ENCODE measurements around the gene WWTR1. TPM values are rescaled to one million over a fixed set of nuclear protein-coding genes. Genes with fewer than 3 reads are reported as not detected.
A peak's percentile ranks its signal among the peaks of the same experiment; 100 is the strongest.

The WWTR1 gene
- total RNA-seq, 2 donors from 2014 or later: 45.4 to 87.1 TPM

DNA sequence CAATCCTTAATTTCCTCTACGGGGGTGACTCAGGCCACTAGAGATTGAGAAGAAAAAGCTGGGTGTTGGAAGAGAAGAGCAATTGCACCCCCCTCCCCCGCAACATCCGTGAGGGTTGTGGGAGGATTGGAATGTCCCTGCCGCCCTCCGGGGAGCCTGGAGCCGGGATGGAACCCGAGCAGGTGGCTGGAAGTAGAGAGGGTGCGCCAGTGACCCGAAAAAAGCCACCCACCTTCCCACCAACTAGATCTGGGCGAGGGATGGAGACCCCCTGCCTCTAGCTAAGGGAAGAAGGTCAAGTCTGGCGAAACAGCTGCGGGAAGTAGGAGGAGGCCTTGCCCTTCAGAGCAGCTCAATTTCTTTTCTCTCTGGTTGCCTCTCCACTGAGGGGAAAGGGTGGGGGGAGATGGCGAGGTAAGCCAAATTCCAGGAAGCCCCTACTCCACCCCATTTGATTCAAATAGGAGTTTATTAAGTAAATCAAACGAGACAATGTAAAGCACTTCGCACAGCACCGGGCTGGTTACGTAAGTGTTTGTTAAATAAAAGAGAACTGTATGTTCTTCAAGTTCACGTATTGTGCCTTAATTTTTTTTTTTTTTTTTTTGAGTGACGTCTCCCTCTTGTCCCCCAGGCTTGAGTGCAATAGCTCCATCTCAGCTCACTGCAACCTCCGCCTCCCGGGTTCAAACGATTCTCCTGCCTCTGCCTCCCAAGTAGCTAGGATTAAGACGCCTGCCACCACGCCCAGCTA lies 1.1 kb upstream of the WWTR1 start:
- ATAC-seq (peak; percentile 10 to 28), DNase-seq (peak; percentile 65)
- intact Hi-C loops (cut with DNase I): loop anchor here (5.0 to 10.0 kb wide), 5 partner anchors 42 to 134 kb away; no protein-coding TSS in a partner anchor

DNA sequence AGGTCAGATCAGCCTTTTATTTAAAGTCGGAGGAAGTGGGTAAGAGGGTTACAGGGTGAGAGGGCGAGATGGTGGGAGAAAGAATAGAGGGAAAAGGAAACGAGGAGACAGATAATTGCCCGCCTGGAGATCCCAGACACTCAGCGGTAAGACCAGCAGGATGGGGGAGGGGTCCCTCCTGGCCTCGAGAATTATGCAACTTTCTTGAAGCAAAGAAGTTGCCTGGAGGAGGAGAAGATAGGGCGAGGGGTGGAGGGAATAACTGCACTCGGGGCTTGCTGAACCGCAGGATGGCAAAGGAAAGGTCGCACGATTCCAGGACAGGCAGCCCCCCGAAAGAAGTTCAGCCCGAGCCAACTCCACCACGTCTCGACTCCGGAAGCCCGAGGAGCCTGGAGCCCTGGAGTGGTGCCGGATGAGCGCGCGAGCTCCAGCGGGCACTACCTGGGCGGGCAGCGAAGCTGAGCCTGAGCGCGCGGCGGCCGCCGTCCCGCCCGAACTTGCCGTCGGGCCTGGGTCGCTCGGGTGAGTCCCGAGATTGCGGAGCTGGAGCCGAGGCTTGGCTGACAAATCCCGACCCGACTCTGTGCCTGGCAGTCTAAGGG lies 402 bp downstream of the WWTR1 start:
- intact Hi-C loops (cut with DNase I): loop anchor here (5.0 to 10.0 kb wide), 5 partner anchors 40 to 133 kb away; no protein-coding TSS in a partner anchor
- peak; percentile 54 to 66 for ATAC-seq

DNA sequence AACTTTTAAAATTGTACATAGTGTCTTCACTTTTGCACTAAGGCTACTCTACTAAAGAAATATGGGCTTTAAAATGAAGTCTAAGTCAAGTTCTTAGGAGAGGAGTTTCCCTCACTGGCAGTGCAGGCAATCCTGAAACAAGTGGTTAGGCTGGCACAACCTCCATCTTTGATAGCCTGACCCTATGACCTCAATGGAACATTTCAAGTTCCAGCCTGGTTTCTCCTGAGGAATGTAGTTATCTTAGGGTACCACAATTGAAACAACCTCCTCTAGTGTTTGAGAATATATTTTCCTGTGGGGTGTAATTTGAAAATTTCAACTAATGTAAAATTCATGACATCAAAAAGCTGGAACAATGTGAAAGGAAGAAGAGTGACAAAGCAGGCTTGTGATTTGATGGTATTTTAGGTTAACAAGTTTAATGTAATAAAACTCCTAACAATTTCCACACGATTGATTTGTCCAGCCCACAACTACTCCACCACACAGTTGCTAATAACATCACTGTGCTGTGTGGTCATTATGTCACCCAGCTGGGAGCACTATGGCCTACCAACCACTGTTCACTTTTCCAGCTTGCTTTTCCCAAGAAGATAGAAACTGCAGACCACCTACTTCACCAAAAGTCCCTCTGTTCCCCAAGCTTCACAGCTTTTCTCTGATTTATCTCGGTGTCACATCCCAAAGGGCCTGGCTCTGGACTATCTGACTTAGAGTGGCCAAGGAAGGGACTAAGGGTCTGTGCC lies 1.8 kb downstream of the WWTR1 start:
- ATAC-seq (no peak), DNase-seq (no peak)
- intact Hi-C loops (cut with DNase I): loop anchor here (5.0 to 10.0 kb wide), 5 partner anchors 39 to 131 kb away; no protein-coding TSS in a partner anchor

More for the DNA sequence above, 402 bp downstream of the WWTR1 start:
- peak; percentile 58 for DNase-seq

DNA sequence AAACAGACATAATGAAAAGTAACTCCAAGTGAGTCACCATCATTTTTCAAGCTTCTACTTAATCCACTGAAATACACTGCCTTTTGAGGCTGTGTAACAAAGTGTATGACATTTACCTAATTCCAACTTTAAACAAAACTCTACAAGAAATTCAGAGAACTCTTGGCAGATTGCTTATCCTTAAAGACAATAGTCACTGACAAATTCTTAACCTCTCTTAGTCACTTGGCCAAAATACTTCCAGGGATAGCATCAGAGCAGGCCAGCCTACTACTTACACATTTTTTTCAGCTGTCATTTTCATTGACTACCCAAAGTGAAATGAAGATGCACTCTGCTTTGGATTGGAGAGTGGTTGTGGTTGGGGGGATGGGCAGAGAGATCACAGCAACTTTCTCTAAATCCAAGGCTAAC lies 3.6 kb downstream of the WWTR1 start:
- ATAC-seq (no peak), DNase-seq (no peak)
- intact Hi-C loops (cut with DNase I): loop anchor here (10.0 kb wide), 2 partner anchors 79 to 129 kb away; no protein-coding TSS in a partner anchor

DNA sequence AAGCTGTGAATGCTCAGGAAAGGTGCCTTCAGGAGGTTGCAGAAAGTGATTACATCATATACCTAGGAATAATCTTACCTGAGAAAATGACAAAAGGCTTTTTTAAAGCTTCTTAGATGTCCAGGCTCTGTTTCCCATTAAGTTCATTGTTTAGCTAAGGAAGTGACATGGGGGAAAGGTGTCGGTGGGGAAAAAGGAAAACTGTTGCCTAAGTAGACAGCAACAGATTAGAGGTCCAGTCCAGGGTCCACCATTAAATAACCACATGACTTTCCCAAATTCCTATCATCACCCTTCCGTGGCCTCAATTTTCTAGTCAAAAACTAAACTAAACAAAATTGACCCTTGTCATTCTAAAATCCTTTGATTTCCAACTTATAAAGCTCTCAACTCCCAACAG lies 4.3 kb downstream of the WWTR1 start:
- intact Hi-C loops (cut with DNase I): loop anchor here (10.0 kb wide), 2 partner anchors 79 to 129 kb away; no protein-coding TSS in a partner anchor
- ATAC-seq: no peak

DNA sequence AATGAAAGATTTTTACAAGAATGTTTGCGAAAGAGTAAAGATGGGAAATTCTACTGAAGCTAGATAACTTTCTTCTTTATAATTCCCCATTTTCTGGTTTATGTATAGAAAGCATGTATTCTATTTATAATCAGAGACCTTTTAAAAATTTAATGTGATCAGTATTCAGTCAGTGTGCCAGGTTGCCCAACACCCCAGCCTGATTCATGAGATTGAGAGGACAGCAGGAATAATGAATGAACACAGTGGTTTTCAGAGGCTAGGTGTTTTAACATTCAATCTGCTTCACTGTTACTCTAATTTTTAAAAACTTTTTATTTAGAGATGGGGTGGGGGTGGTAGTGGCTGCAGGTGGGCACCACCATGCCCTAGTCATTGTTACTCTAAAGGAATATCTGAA lies 4.7 kb downstream of the WWTR1 start:
- no peak for DNase-seq
- ATAC-seq: no peak
- intact Hi-C loops (cut with DNase I): loop anchor here (10.0 kb wide), 2 partner anchors 78 to 128 kb away; no protein-coding TSS in a partner anchor

More for the DNA sequence above, 4.3 kb downstream of the WWTR1 start:
- DNase-seq: no peak

DNA sequence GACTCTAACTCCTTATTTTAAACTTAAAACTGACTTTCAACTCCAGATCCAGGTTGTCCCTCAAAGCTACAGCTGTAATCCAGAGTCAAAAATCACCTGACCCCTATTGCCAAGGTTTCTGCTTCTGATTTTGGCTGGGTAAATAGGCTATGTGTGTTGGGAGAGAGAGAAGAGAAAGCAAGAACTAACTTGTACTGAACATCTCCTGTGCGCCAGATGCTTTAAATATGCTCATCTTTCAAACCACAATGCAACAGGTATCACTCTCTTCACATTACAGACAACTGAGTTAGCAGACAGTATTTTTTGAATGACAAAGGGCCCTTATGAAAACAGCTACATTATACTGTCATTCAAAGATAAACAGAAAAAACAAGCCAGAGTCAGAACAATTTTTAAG lies 7.0 kb downstream of the WWTR1 start:
- no peak for DNase-seq
- no peak for ATAC-seq
- intact Hi-C loops (cut with DNase I): loop anchor here (10.0 kb wide), 2 partner anchors 76 to 126 kb away; no protein-coding TSS in a partner anchor

DNA sequence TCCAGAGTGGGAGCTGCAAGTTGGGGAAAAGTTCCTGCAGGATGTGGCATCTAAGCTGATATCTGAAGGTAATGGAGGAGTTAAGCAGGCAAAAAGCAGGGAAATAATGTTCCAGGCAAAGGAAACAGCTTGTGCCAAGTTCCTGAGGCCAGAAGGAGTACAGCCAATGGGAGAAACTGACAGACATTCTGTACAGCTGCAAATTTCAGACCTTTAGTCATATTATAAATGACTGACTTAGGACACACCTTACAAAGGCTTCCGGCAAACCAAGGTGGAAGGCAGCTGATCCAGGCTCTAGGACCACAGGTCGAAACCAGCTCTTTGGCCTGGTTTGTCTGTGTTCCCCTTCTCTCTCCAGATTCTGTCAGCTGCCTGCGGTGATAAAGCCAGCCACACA lies 9.3 kb downstream of the WWTR1 start:
- ATAC-seq: peak; percentile 56 to 61
- intact Hi-C loops (cut with DNase I): no loop called here
- DNase-seq: peak; percentile 28

DNA sequence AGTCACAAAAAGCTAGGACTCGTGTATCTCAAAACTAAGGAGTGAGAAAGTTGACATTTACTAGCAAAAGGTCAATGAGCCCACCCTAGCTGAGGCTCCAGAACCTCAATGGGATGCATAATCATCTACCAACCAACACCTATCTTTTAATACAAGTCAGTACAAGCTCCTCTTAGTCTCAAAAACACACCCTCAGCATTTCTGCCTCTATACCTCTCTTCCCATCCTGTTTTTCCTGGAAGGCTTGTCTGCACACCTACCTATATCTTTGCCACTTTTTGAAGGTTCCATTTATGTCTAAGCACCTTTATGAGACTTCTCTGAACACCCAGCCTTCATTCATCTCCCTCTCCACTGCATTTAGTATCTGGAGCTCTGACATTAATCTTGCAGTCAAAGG lies 10.0 kb downstream of the WWTR1 start:
- intact Hi-C loops (cut with DNase I): no loop called here
- no peak for ATAC-seq

DNA sequence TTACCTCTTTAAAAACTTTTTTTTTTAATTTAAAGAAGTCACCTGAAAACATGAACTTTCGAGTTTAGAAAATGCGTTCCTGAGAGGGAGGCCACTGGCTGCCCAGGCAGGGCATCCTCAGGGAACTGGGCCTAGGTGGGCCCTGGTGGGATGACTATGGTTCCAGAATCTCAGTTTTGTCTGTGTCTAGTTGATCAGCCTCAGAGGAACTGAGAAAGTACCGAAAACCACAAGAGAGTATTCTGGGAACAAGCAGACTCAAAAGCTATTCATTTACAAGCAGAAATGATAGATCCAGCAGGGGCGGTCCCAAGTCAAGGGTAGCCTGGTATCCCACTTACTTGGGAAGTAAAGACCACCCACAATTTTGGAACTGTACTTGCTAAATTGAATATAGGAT lies 10.5 kb downstream of the WWTR1 start:
- no peak for ATAC-seq
- no peak for DNase-seq
- intact Hi-C loops (cut with DNase I): no loop called here

More for the DNA sequence above, 10.0 kb downstream of the WWTR1 start:
- no peak for DNase-seq

DNA sequence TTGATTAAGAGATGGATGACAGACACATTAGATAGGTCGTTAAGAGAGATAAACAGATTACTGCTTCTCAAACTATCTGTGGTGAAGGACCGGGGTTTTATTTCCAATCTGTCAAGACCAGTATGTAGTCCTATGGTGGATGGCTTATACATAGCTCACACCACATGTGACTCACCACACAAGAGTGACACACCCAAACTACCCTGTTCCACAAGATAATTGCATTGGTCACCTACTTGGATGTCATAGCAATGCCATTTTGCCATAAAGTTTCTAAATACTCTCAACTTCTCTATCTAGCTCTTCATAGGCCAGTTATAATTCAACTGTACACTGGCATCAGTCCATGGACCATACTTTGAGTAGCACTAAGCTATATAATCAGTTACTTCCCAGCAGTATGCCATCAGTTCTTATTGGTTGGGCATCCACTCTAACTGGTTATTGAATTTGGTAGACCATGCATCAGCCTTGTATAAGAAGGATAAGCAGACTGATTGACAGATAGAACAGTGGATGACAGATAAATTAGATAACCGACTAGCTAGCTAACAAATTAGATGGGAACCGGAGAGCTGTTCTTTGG lies 11.6 kb downstream of the WWTR1 start:
- no peak for DNase-seq
- intact Hi-C loops (cut with DNase I): no loop called here
- peak in 1 of 2 donors; percentile 43 for ATAC-seq

DNA sequence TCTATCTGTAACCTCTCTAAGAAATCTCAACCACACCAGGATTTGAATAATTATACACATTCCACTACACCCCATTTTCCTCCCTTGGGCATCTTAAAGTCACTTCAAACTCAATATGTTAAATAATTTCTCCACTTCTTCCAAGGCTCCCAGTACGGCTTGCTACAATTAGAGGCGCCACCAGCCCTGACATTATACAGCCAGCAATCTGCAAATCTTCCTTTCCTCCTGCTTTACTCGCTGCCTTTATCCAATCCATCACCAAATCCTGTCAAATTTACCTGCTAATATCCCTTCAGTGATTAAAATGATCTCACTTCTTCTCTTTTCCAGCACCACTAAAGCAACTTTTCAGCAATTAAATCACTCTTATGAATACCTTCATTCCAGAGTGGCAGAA lies 13.9 kb downstream of the WWTR1 start:
- DNase-seq: no peak
- intact Hi-C loops (cut with DNase I): no loop called here
- ATAC-seq: no peak

DNA sequence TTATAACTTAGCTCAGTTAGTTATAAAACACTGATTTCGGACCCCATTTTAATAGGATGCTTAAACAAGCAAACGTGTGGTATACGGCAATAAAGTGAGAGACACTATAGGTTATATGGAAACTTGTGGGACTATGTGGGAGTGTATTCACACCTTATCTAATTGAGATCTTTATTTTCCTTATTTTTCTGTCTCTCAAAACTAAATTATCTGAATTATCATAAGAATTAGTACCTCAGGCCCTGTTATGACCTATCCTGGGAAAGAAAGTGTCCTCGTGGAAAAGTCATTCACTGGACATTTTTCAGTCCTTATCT lies 14.4 kb downstream of the WWTR1 start:
- intact Hi-C loops (cut with DNase I): no loop called here
- no peak for DNase-seq
- ATAC-seq: no peak

DNA sequence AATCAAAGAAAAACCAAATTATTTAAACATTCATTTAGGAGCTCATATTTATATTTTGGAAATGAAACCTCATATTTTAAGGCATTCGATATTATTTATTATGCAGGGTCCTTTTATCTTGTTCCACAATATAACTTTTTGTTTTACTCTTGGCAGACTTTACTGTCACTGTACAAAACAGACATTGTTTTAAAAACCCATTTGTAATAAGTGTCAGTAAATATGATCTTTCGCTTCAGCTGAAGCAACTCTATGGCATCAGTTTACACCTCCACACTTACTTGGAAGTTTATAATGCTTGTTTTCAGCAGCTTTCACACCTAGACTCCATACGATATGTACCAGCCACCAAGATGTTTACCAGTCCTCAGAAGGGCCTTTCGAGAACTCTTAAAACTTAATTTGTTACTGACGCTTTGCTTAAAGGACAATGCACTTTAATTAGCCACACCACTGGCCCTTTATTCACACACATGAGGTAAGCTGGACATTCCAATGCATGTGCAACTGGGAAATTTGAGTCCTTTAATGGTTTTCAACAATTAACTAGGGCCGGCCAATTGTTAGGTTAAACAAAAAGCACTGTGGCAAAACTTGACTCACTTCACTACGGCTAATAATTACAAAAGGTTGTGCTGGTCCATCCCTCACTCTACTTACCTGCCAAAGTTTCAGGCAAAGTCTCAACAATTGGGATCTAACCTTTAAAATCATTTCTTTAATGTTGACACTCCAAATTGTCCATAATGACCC lies 16.7 kb downstream of the WWTR1 start:
- intact Hi-C loops (cut with DNase I): no loop called here
- ATAC-seq: no peak
- no peak for DNase-seq

DNA sequence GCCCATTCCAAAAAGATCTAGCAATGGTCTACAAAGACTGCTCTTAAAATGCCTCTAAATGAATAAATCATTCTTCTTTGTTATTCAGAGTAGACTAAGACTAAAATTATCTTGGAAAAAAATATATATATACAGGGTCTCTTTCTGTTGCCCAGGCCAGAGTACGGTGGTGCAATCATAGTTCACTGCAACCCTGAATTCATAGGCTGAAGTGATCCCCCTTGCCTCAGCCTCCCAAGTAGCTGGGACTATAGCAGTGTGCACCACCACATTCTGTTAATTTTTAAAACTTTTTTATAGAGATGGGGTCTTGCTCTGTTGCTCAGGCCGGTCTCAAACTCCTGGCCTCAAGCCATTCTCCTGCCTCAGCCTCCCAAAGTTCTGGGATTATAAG lies 18.7 kb downstream of the WWTR1 start:
- peak in 1 of 2 donors; percentile 21 for ATAC-seq
- intact Hi-C loops (cut with DNase I): no loop called here
- no peak for DNase-seq

DNA sequence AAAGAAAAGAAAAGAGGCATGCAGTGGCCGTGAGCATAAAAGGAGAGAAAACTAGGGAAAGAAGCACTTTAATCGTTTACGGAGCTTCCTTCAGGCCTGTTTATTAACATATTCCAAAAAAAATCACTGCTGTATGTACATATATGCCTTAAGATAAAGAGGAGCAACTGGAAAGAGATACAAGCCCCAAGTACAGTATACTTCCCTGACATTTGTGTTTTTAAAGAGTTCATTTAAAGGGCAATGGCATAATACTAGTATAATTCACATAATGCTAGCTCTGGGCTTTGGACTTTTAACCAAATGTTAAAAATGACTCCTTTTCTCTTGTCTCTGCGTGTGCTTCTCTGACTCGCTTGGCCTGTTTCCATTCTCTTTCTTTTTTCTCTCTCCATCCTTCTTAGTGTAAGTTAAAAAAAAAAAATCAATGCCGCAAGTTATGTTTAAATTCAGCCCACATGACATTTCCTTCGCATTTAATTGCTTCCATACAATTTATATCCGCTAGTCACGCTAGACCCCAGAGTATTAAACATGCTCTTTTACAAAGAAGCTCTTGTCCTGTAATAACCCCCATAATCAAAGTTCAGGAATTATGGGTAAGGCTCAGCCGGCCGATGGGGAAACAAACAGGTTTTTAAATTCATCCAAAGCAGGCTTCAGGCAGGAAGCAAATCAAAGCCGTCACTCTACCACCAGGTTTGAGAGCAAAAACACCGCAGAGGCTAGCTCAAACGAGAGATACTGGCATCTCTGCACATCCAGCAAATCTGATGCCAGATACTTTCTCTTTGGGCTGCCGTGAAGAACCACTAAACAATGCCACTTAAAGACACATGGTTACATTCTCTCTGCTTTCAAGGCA lies 19.4 kb downstream of the WWTR1 start:
- no peak for DNase-seq
- peak; percentile 46 to 48 for ATAC-seq
- intact Hi-C loops (cut with DNase I): no loop called here

DNA sequence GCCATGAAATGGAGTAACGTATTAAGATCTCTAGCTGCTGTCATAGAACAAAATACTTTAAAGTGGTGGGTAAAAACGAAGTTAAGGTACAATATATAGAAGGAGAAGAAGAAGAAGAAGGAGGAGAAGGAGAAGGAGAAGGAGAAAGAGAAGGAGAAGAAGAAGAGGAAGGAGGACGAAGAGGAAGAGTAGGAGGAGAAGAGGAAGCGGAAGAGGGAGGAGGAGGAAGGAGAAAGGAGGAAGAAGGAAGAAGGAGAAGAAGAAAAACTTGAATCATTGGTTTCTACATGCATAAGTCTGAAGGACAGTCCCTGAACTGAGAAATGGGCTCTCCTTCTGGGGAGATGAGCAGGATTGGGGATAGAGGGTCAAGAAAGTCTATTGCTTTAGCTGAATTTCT lies 22.4 kb downstream of the WWTR1 start:
- DNase-seq: no peak
- no peak for ATAC-seq
- intact Hi-C loops (cut with DNase I): no loop called here

DNA sequence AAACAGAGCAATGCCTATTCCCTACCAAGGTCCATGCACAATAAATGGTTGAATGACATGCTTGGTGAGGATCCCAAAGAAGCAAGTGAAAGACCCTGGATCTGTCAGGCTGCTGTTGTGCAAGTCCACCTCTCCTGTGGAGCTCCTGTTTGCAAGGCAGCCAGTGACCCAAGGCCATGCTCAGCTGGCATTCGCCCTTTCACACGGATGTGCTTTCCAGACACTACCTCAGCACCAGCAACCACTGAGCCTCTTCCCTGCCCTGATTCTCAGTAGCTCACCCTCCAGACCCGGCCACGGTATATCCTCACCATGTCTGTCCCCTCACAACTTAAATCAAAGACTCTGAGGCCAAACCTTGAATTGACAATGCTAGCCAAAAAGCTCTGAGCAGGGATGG lies 23.3 kb downstream of the WWTR1 start:
- DNase-seq: no peak
- intact Hi-C loops (cut with DNase I): no loop called here
- peak in 1 of 2 donors; percentile 24 for ATAC-seq

Data from left cardiac atrium (tissue), 4 donors.